HCT116 (cell line): ENCODE results near the gene MYCBP2. TPM values are rescaled to one million over a fixed set of nuclear protein-coding genes. Genes with fewer than 3 reads are reported as not detected.

ENCODE experiments used
- ATAC-seq: fragments of 200-7000 bp; cut with Tn5 transposase; 2 replicates; pipeline ENCODE4 v1.9.1; 2020; ENCODE audit warnings: mild to moderate bottlenecking, moderate library complexity
- BruUV-seq: library from RNA; stranded (reverse); fragments of 400-500 nt; replicated peaks from 2 replicates; lab custom pipeline; 2021; lab: Mats Ljungman, UMichigan
- CTCF ChIA-PET: fragments of 300-600 bp; sonication (Branson Sonifier 250); formaldehyde crosslinking; loops from one replicate; lab custom pipeline; 2021; ENCODE audit warnings: antibody characterized with exemption; lab: Charles Lee
- POLR2A ChIA-PET: fragments of 300-600, 350-600 bp; sonication (Branson Sonifier 250); formaldehyde crosslinking; loops from one replicate; lab custom pipeline; 2021; ENCODE audit warnings: antibody characterized with exemption; lab: Charles Lee
- RAD21 ChIA-PET, 2 experiments: fragments of 300-600 bp; sonication (Branson Sonifier 250); formaldehyde crosslinking; loops; one replicate each; lab custom pipeline; 2023; ENCODE audit warnings: low total read pairs in 2 of 2; ENCODE audit not compliant: uncharacterized antibody in 2 of 2, unreplicated experiment in 2 of 2, low non-redundant PET in 1 of 2; lab: Charles Lee
- DNase-seq: peaks from one replicate; pipeline ENCODE4 v3.0.0-alpha.2; 2010; ENCODE audit warnings: low read depth, low spot score
- H2AFZ ChIP-seq: fragments of 200-600 bp; shearing (Covaris generic), sonication (generic); 2 replicates; pipeline ENCODE4 v1.6.1; 2017; ENCODE audit warnings: low read depth, mixed run types, mixed read lengths, antibody characterized with exemption, low read length; ENCODE audit not compliant: poor library complexity, severe bottlenecking
- H3K27ac ChIP-seq: 2 replicates; pipeline ENCODE4 v1.5.1; 2012; ENCODE audit warnings: low read depth, low read length
- H3K27me3 ChIP-seq: fragments of 200-600 bp; sonication (generic); 2 replicates; pipeline ENCODE4 v1.6.1; 2016; ENCODE audit warnings: mixed run types, low read length, mixed read lengths; ENCODE audit not compliant: insufficient read depth
- H3K36me3 ChIP-seq, 2 experiments: fragments of 200-500 bp in 1 of 2; fragments of 200-600 bp in 1 of 2; sonication (Bioruptor generic) in 1 of 2; sonication (generic) in 1 of 2; 2 replicates each; pipeline versions ENCODE4 v1.5.1 to v1.6.1; 2014 to 2016; ENCODE audit warnings: low read length in 2 of 2, inconsistent platforms in 1 of 2, mixed read lengths in 1 of 2, mixed run types in 1 of 2; ENCODE audit not compliant: insufficient read depth in 2 of 2, control insufficient read depth in 1 of 2
- H3K4me1 ChIP-seq, 2 experiments: fragments of 200-600 bp in 1 of 2; sonication (generic) in 1 of 2; 2 replicates each; pipeline versions ENCODE4 v1.5.1 to v1.6.1; 2012 to 2017; ENCODE audit warnings: low read length in 2 of 2, inconsistent platforms in 1 of 2, mild to moderate bottlenecking in 1 of 2, mixed read lengths in 1 of 2, mixed run types in 1 of 2, moderate library complexity in 1 of 2; ENCODE audit not compliant: insufficient read depth in 2 of 2, control insufficient read depth in 1 of 2
- H3K4me2 ChIP-seq: fragments of 200-600 bp; sonication (generic); 2 replicates; pipeline ENCODE4 v1.6.1; 2017; ENCODE audit warnings: mixed run types, low read length, mixed read lengths
- H3K4me3 ChIP-seq, 2 experiments: fragments of 200-600 bp in 1 of 2; sonication (generic) in 1 of 2; replicated peaks in 1 of 2; 2 replicates each; pipeline ENCODE4 v1.5.1; 2011 to 2016; ENCODE audit warnings: low read length in 2 of 2, control low read depth in 1 of 2, low read depth in 1 of 2, mild to moderate bottlenecking in 1 of 2, mixed read lengths in 1 of 2, mixed run types in 1 of 2
- H3K79me2 ChIP-seq: fragments of 200-600 bp; sonication (generic); 2 replicates; pipeline ENCODE4 v1.6.1; 2017; ENCODE audit warnings: mild to moderate bottlenecking, mixed run types, low read length, moderate library complexity, mixed read lengths; ENCODE audit not compliant: insufficient read depth
- H3K9ac ChIP-seq: fragments of 200-600 bp; sonication (generic); 2 replicates; pipeline ENCODE4 v1.6.1; 2016; ENCODE audit warnings: low read length, mixed read lengths
- H3K9me2 ChIP-seq: fragments of 200-600 bp; sonication (generic), shearing (Covaris generic); 2 replicates; pipeline ENCODE4 v1.6.1; 2017; ENCODE audit warnings: mixed run types, mild to moderate bottlenecking, moderate library complexity; ENCODE audit not compliant: insufficient read depth
- H3K9me3 ChIP-seq, 2 experiments: fragments of 200-500 bp in 1 of 2; fragments of 200-600 bp in 1 of 2; sonication (Bioruptor generic) in 1 of 2; sonication (generic) in 1 of 2; 2 replicates each; pipeline ENCODE4 v1.6.1; 2014 to 2017; ENCODE audit warnings: low read length in 2 of 2, mixed read lengths in 2 of 2, inconsistent platforms in 1 of 2, low read depth in 1 of 2, mild to moderate bottlenecking in 1 of 2, mixed run types in 1 of 2, moderate library complexity in 1 of 2; ENCODE audit not compliant: control insufficient read depth in 1 of 2, insufficient read depth in 1 of 2
- H4K20me1 ChIP-seq: fragments of 200-600 bp; sonication (generic), shearing (Covaris generic); 2 replicates; pipeline ENCODE4 v1.6.1; 2017; ENCODE audit warnings: mixed run types, mild to moderate bottlenecking, moderate library complexity; ENCODE audit not compliant: insufficient read depth
- CBX3 ChIP-seq: IDR thresholded peaks from 2 replicates; pipeline ENCODE4 v1.6.1; 2012; ENCODE audit warnings: low read depth
- CEBPB ChIP-seq: IDR thresholded peaks from 2 replicates; pipeline ENCODE4 v1.6.1; 2012; ENCODE audit warnings: low read depth
- EZH2 ChIP-seq: fragments of 200-600 bp; sonication (generic); IDR thresholded peaks from 2 replicates; pipeline ENCODE4 v1.6.1; 2017; ENCODE audit warnings: antibody characterized with exemption, mixed run types
- FOSL1 ChIP-seq: IDR thresholded peaks from 2 replicates; pipeline ENCODE4 v1.6.1; 2012; ENCODE audit warnings: low read depth
- POLR2AphosphoS5 ChIP-seq: IDR thresholded peaks from 2 replicates; pipeline ENCODE4 v1.6.1; 2011; ENCODE audit warnings: mild to moderate bottlenecking, low read depth, low read length, moderate library complexity
- RAD21 ChIP-seq: IDR thresholded peaks from 2 replicates; pipeline ENCODE4 v1.6.1; 2012; ENCODE audit warnings: low read depth, mild to moderate bottlenecking
- ZFX ChIP-seq: fragments of 450-650 bp; IDR thresholded peaks from 2 replicates; pipeline ENCODE4 v1.6.1; 2017
- intact Hi-C: fragments of 100-400 bp; cut with micrococcal nuclease; formaldehyde crosslinking; loops from 2 replicates; pipeline ENCODE4 v1.10.0; 2022
- total RNA-seq: library from RNA; stranded (reverse); gene quantifications from one replicate; pipeline ENCODE4 v1.2.1, GENCODE V29; 2021; ENCODE audit not compliant: unreplicated experiment
- TF ChIP-seq, protein P1 (sequence below), 3 experiments: fragments of 200-600 bp in 1 of 3; sonication (generic) in 1 of 3; IDR thresholded peaks in 2 of 3; conservative IDR thresholded peaks in 1 of 3; 2 replicates each; pipeline ENCODE4 v1.5.1; 2012 to 2017; ENCODE audit warnings: low read depth in 2 of 3, low read length in 2 of 3, antibody characterized with exemption in 1 of 3, borderline replicate concordance in 1 of 3, control low read depth in 1 of 3, mild to moderate bottlenecking in 1 of 3, mixed read lengths in 1 of 3, mixed run types in 1 of 3, moderate library complexity in 1 of 3; ENCODE audit not compliant: insufficient read depth in 1 of 3
- TF ChIP-seq, protein P2 (sequence below): IDR thresholded peaks from 2 replicates; pipeline ENCODE4 v1.6.1; 2011; ENCODE audit warnings: mild to moderate bottlenecking, low read length, moderate library complexity; ENCODE audit not compliant: insufficient replicate concordance; ENCODE audit errors: extremely low read depth

MYCBP2 gene
- total RNA-seq, 1 experiment from 2014 or later = 48.5 TPM

DNA sequence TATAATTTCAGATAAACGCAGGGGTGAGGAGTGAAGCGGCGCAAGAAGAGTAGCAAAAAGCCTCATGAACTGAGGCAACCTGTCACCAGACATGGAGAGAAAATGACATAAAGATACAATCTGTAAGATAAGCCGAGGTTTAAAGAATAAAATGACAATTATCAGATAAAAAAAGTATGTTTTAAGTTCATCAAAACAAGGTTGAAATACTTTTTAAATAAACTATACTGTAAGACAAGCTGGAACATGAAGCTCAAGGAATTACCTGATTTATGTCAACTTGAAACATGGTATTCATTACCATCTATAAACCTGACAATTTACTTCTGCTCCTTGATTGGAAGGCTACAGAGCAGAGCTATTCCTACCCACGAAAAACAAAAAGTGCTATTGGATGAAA lies 61.6 kb downstream of the MYCBP2 start:
- Histone ChIP-seq H3K4me2 (no peak overlapping the region), H3K27ac (no peak overlapping the region), H3K4me1 (no peaks in the 10 kb centered on the region), H3K27me3 (no peaks in the 10 kb centered on the region), H3K79me2 (no peaks in the 10 kb centered on the region), H2AFZ (no peak overlapping the region), H3K9me3 (no peaks in the 10 kb centered on the region), H3K9ac (no peak overlapping the region), H4K20me1 (no peaks in the 10 kb centered on the region), H3K9me2 (no peaks in the 10 kb centered on the region), H3K4me3 (no peak overlapping the region), H3K36me3 (0 out of 4 replicates have a peak, but pooled peaks cover 10 to 11% of the 10 kb centered on the region in 2 experiments)
- no peak for ATAC-seq
- intact Hi-C loops = no loop called here
- no TSS peak for BruUV-seq
- DNase-seq = no peak
- TF ChIP-seq ZFX = no peak
- TF ChIP-seq, protein P1, sequence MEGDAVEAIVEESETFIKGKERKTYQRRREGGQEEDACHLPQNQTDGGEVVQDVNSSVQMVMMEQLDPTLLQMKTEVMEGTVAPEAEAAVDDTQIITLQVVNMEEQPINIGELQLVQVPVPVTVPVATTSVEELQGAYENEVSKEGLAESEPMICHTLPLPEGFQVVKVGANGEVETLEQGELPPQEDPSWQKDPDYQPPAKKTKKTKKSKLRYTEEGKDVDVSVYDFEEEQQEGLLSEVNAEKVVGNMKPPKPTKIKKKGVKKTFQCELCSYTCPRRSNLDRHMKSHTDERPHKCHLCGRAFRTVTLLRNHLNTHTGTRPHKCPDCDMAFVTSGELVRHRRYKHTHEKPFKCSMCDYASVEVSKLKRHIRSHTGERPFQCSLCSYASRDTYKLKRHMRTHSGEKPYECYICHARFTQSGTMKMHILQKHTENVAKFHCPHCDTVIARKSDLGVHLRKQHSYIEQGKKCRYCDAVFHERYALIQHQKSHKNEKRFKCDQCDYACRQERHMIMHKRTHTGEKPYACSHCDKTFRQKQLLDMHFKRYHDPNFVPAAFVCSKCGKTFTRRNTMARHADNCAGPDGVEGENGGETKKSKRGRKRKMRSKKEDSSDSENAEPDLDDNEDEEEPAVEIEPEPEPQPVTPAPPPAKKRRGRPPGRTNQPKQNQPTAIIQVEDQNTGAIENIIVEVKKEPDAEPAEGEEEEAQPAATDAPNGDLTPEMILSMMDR (IDR thresholded peaks at IDR 0.05 in 2 of 3, conservative IDR thresholded peaks at IDR 0.05 in 1 of 3; ENCODE audit: borderline replicate concordance in 1 of 3, insufficient read depth in 1 of 3, low read depth in 2 of 3, low read length in 2 of 3) = no peak
- no peak for TF ChIP-seq CBX3
- no peak for TF ChIP-seq RAD21
- TF ChIP-seq, protein P2, sequence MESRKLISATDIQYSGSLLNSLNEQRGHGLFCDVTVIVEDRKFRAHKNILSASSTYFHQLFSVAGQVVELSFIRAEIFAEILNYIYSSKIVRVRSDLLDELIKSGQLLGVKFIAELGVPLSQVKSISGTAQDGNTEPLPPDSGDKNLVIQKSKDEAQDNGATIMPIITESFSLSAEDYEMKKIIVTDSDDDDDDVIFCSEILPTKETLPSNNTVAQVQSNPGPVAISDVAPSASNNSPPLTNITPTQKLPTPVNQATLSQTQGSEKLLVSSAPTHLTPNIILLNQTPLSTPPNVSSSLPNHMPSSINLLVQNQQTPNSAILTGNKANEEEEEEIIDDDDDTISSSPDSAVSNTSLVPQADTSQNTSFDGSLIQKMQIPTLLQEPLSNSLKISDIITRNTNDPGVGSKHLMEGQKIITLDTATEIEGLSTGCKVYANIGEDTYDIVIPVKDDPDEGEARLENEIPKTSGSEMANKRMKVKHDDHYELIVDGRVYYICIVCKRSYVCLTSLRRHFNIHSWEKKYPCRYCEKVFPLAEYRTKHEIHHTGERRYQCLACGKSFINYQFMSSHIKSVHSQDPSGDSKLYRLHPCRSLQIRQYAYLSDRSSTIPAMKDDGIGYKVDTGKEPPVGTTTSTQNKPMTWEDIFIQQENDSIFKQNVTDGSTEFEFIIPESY = no peak
- no peak for TF ChIP-seq POLR2AphosphoS5
- no peak for TF ChIP-seq CEBPB
- no peak for TF ChIP-seq EZH2
- no peak for TF ChIP-seq FOSL1
- RAD21 ChIA-PET = no interaction called here
- CTCF ChIA-PET = no interaction called here
- POLR2A ChIA-PET = interaction anchor here (0.5 kb wide), 1 partner anchor 213 kb away, joined by 6 read pairs; no protein-coding TSS in a partner anchor
